ENCODE measurements around the gene MRPS18A.
"Not testable (repeated sequence)": the region's sequence is repeated elsewhere in the genome, so short reads cannot be mapped to it uniquely, and the experiment has no call there.

The MRPS18A gene

DNA sequence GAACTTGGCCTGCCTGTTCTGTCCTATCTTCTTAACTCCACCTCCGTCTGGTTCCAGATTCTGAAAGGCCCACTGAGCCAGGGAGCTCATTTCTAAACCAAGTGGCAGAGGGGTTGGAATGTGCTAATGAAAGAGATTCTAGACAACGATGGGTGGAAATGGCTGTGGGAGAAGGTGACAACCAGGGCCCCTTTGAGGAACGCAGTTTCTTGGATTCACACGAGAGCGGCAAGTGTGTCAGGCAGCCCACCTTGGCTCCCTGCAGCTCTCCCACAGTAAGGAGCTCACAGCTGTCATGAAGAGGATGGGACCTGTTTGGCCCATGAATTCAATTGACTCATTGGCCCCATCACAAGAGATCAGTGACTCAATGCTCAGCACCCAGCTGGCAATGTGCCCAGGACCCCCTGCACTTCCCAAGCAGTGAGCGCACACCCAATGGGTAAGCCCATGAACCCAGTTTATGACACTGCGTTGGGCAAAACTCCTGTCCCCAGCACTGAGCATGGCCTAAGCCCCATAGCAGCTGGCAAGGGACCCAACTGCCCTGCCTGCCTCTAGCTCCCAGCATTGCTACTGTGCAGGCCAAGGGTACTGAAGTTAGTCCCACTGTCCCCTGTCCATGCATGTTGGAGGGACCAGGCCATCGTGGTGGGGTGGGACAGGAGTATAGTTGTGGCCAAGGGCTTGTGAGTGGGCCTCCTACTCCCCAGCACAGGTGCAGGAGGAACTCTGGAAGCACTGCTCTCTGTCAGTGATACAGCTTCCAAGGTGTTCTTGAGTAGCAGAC is 16.4 kb downstream of the MRPS18A start:
- DNase-seq (ENCODE audit: low spot score): no peak

DNA sequence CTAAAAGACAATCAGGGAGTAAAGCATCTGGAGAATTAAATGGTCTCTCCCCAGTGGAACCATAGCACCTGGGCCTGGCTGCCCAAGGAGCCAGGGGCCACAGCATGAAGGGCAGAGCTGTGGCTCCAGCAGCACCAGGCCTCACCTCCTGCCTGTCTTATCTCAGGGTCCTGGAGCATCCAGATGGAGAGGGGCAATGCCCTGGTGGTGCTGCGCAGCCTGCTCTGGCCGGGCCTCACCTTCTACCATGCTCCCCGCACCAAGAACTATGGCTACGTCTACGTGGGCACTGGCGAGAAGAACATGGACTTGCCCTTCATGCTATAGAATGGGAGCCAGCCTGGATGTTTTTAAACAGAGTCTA is 17.0 kb downstream of the MRPS18A start:
- no peak for DNase-seq (ENCODE audit: low spot score)

DNA sequence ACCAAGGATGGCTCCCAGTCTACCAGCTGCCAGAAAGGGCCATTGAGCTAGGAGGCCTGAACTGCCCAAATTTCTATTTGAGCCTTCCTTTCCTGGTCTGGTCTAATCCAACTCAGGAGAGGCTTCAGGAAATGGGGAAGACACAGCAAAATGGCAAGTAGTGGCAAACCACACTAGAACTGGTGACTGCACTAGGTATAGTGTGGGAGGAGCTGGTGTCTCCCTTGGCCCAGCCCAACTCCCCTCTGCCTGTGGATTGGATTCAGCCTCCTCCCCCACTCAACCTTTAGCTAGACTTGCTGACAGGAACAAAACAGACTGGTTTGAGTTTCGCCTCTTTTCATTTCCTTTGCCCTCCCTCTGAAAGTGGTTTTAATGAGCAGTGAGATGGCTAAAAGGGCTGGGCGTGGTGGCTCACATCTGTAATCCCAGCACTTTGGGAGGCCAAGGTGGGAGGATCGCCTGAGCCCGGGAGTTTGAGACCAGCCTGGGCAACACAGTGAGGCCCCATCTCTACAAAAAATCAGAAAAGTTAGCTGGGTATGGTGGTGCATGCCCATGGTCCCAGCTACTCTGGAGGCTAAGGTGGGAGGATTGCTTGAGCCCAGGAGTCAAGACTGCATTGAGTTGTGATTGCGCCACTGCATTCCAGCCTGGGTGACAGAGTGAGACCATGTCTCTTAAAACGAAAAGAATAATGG is 17.5 kb downstream of the MRPS18A start:
- DNase-seq (ENCODE audit: low spot score): no peak

DNA sequence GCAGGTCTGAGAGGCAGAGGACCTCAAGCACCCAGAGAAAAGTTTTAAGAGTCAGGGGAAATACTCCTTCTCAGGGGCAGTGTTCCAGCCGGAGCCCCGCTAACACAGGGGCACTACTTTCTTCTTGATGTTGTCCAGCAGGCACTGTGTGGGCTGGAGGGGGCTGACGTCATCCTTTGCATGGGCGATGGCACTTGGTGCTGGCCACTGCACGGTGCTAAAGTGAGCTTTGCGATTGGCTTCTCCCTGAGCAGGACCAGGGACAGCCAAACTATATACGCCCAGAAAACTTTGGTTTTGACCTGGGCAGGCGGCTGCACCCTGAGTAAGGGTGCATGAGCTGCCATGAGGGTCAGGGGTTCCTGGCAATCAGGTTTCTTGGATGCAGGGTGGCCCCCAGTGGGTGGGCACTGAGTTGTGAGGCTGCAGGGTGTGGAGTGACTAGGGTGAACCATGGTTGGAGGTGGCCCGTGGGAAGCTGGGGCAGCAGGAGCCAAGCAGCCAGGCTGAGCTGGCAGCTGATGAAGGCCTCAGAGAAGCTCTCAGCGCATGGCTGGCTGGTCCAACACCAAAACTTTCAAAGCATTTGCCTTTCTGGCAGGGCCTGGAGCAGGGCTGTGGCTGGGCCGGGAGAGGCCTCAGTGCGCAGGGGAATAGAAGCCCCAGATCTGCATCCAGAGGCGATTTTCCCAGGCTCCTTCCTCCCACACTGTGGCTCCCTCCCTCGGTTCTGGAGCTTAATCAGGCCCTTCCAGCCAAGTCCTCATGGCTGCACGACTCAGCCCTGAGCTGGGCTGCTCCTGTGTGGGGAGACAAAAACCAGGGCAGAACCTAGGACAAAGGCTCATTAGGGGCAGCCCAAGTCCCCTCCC is 18.3 kb downstream of the MRPS18A start:
- no peak for DNase-seq (ENCODE audit: low spot score)

DNA sequence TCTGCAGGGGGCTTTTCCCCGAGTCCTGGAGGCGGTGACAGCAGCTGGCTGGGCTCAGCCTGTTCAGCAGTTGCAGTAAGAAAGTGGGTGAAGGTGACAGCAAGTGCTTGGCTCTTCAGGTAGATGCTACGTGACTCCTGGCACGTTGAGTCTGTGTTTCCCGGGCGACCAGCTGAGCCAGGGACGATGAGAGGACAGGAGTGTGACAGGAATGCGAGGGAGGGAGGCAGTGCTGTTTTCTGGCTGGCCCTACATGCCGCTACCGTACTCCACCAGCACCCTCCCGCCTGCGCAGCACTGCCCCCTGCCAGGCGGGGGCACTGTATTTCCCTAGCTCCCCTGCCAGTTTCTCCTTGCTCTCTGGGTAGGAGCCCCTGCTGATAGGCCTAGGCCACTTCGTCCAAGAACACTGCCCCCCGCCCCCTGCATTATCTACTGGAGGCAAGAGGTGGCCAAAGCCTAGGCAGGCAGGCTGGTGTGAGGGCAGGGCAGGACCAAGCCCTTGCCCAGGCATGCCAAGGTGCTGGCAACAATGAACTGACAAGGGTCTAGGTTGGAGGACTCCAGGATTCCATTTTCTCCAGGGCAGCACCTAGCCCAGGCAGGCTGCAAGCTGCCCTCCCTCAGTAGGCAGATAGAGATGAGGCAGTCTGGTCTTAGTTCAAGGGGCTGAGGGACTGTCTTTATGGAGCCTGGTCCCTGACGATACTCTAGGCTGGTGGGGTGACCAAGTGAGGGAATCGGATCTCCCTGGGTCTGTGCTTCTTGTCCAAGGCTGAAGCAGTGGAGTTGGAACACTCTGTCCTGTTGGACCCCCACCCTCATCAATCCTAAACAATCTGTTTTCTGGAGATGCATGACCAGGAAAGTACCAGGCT is 19.2 kb downstream of the MRPS18A start:
- DNase-seq (ENCODE audit: low spot score): no peak

DNA sequence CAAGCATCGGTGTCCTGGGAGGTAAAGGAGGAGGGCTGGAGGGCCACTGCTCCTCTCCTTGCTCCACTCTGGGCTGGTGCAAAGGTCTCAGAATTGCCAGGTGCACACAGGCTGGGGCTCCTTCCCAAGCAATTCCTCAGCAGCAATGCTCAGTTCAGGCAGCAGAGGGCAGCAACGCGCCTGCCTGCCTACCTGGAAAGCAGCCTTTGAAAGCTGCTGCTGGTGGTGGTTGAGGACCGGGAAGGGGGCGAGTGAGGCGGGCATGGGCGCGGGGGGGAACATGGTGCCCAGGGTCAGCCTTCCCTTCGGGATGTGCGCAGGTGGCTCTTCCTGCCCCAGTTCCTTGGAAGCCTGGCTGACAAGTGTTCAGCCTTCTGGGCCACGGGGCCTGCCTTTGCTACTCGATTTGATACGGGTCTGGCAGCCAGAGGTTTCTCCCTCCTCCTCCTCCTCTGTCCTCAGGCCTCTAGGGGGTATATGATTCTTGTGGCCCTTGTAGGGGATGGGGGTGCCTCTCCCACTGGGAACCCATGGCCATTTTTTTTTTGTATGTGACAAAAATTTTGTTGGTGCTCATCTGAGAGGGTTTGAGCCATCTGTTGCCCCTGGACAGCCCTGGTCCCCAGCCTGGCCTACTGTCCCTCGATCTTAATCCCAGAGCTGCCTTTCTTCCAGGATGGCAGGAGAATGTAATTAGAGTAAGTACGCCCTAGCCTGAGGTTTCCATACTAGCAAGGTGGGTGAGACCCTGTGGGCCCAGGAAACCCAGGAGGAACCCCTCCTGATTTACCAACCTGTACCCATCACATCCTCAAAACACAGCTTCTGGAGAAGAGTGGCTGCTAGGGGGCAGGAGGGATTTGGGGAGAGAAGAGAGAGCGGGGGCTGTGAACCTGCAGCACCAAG is 20.1 kb downstream of the MRPS18A start:
- peak; percentile 61 for DNase-seq (ENCODE audit: low spot score)

DNA sequence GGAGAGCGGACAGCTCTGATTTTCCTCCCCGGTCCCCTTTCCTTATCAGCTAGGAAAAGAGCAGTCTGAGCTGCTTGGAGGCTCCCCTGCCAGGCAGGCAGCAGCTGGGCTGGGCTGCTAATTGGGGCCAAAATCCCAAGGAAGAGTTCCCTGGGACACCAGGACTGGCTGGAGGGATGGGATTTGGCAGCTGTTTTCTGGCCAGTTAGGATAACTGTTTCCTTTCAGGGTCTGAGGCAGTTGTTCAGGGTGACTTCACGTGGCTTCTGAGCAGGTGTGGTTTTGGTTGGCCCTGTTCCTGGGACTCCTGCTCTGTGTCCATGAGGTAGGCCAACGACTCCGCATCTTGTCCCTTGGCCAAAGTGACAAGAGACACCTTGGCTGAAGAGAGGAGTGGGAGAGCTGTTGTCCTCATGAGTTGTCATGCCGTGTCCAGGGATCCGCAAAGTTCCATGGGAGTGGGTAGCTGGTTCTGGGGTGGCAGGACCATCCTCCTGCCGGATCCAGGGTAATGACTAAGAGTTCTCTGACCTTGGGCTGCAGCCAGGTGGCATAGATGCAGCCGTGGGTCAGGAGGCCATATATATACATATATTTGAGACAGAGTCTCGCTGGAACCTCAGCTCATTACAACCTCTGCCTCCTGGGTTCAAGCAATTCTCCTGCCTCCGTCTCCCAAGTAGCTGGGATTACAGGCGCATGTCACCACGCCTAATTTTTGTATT is 21.2 kb downstream of the MRPS18A start:
- DNase-seq (ENCODE audit: low spot score): no peak

DNA sequence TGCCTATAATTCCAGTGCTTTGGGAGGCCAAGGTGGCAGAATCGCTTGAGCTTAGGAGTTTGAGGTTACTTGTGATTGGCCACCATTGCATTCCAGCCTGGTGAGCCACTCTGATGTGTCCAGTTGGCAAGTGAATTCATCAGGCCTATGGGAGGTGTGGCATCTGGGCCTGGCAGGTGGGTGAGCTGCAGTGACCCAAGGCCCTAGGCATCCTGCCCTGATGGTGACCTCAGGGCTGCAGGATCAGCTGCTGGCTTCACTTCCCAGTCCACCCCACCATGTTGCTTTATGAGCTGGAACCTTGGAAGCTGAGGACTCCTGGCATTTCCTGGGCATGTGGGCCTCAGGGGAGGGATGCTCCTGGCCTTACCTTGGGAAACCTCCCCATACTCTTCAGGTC is 22.2 kb downstream of the MRPS18A start:
- no peak for DNase-seq (ENCODE audit: low spot score)

DNA sequence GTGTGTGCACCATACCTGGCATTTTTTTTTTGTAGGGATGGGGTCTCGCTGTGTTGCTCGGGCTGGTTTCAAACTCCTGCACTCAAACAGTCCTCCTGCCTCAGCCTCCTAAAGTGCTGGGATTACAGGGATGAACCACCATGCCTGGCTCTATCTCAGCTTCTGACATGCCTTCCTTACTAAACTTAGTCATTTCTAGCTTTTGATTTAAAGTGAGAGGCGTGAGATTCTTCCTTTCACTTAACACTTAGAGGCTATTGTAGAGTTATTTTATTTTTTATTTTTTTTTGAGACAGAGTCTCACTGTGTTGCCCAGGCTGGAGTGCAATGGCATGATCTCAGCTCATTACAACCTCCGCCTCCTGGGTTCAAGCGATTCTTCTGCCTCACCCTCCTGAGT is 24.6 kb downstream of the MRPS18A start:
- not testable (repeated sequence) for DNase-seq (ENCODE audit: low spot score)

DNA sequence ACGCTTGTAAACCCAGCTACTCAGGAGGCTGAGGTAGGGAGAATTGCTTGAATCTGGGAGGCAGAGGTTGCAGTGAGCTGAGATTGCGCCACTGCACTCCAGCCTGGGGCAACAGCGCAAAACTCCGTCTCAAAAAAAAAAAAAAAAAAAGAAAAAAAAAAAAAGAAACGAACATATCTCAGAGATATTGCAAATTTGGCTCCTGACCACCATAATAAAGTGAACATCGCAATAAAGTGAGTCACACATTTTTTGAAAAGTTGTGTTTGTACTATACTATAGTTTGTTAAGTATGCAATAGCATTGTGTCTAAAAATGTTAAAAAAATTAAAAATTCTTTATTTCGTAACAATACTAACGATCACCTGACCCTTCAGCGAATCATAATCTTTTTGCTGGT is 29.4 kb downstream of the MRPS18A start:
- no peak for DNase-seq (ENCODE audit: low spot score)

DNA sequence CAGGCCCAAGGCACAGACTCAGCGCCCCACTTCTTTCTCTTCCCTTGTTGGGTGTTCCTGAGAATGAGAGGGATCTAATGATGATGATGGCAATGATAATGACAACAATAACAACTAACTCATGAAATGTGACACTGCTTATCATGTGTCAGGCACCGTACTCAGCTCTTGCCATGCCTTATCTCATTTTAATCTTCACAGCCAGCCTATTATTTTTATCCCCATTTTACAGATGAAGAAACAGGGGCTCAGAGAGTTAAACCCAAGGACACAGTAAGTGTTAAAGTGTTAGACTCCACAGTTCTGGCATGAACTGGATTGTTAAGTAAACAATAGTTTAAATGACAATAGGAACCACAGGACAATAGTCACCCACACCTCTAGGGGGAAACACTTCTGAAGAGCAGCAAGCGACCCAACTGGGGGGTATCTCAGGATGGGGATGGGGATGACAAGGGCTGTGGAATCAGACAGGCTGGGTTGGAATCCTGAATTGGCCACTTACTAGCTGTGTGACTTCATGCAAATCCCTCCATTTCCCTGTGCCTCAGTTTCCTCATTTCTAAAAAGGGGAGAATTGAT is 30.3 kb downstream of the MRPS18A start:
- no peak for DNase-seq (ENCODE audit: low spot score)

DNA sequence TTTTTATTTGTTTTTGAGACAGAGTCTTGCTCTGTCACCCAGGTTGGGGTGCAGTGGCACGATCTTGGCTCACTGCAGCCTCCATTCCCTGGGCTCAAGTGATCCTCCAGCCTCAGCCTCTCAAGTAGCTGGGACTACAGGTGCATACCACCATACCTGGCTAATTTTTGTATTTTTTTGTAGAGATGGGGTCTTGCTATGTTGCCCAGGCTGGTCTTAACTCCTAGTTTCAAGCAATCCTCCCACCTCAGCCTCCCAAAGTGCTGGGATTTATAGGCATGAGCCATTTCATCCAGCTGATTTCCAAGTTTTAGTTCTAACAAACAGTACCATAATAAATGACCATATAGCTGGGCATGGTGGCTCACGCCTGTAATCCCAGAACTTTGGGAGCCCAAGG is 34.8 kb downstream of the MRPS18A start:
- not testable (repeated sequence) for DNase-seq (ENCODE audit: low spot score)

DNA sequence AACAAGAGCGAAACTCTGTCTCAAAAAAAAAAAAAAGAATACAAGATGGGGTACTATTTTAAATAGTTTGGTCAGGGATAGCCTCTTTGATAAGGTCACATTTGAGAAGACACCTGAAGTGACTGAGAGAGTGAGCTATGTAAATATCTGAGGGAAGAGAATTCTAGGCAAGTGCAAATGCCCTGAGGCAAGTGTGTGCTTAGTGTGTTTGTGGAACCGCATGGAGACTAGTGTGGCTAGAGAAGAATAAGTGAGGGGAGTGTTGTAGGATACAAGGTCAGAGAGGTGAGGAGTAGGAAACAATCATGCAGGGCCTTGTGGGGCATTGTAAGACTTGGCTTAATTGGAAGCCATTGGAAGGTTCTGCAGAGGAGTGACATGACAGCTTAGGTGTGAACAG is 39.3 kb downstream of the MRPS18A start:
- no peak for DNase-seq (ENCODE audit: low spot score)

DNA sequence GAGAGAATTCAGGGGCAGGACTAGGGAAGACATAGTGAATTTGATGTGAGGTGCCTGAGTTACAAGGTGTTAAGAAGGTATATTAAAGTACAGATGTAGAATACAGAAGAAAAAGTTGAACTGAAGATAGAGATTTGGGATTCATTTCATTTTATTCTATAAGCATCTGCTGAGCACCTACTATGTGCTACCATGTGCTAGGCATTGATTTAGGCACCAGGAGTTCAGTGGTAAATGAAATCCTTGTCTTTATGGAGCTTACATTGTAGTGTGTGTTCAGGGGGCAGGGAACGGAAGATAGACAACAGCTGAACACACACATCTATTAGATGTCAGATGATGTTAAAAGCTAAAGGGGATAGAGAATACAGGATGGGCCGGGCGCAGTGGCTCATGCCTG is 40.0 kb downstream of the MRPS18A start:
- no peak for DNase-seq (ENCODE audit: low spot score)

DNA sequence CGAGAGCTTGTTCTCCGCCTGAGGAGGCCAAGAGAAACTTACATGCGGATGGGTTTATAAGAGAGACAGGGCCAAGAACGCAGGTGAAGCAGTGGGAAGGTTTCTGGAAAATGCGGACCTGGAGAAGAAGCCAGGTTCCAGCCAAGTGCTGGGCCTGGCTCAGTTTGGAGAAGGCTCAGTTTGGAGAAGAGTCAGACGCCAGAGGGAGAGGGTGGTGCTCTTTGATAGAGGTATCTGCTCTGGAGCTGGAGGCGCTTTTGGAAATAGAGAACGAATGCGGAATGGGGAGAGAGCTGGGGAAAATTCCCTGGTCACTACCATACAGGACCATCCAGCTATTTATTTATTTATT is 42.0 kb downstream of the MRPS18A start:
- DNase-seq (ENCODE audit: low spot score): no peak

DNA sequence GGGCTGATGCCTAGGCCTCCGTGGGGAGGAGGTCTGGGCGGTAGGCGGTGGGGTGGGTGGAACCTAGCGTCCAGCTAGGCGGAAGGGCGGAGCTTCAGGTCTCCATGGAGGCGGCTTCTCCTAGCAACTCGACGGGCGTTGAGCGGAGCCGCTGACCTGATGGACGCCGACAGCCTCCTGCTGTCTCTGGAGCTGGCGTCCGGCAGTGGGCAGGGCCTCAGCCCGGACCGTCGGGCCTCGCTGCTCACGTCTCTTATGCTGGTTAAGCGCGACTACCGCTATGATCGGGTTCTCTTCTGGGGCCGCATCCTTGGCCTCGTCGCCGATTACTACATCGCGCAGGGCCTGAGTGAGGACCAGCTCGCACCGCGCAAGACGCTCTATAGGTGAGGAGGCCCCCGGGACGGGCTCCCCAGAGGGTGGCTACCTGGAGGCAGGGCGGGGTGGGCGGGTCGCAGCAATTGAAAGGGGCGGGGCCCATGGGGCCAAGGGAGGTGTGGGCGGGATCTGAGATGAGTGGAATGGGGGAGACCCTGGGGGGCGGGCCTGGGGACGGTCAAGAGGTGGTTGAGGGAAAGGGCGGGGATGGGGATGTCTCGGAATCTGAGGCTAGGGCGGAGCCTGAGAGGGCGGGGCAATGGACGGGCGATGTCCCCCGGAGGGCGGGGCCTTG is 42.5 kb downstream of the MRPS18A start, which contains the start of gene RSPH9:
RSPH9 (plus strand) TSS at position 97 of the 673 bp plus-strand sequence; CDS start at position 160, 63 bp downstream.
- DNase-seq (ENCODE audit: low spot score): peak; percentile 46

DNA sequence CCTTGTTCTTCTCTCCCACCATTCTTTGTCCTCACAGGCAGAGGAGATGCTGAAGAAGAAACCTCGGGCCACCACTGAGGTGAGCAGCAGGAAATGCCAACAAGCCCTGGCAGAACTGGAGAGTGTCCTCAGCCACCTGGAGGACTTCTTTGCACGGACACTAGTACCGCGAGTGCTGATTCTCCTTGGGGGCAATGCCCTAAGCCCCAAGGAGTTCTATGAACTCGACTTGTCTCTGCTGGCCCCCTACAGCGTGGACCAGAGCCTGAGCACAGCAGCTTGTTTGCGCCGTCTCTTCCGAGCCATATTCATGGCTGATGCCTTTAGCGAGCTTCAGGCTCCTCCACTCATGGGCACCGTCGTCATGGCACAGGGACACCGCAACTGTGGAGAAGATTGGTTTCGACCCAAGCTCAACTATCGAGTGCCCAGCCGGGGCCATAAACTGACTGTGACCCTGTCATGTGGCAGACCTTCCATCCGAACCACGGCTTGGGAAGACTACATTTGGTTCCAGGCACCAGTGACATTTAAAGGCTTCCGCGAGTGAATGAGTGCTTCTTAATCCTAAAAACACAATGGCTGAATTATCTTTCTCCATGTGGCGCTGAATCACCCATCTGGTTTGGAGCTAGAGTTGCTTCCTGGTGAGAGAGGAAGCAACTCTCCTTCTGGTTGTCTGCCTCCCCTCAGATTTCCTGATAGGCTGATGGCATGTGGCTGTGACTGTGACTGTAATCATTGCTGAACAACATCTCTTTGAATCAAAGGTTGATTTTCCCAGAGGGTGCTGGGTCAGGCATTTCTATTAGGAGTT is 47.4 kb downstream of the MRPS18A start:
- DNase-seq (ENCODE audit: low spot score): peak; percentile 69

DNA sequence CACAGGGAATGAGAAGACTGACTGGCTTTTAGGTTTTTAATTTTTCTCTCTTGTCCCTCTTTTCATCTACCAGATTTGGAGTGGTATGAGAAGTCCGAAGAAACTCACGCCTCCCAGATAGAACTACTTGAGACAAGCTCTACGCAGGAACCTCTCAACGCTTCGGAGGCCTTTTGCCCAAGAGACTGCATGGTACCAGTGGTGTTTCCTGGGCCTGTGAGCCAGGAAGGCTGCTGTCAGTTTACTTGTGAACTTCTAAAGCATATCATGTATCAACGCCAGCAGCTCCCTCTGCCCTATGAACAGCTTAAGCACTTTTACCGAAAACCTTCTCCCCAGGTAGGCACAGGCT is 51.3 kb downstream of the MRPS18A start:
- DNase-seq (ENCODE audit: low spot score): no peak
